ENCODE measurements around the gene BAK1. TPM values are rescaled to one million over a fixed set of nuclear protein-coding genes. Genes with fewer than 3 reads are reported as not detected.
"Not testable (repeated sequence)": the region's sequence is repeated elsewhere in the genome, so short reads cannot be mapped to it uniquely, and the experiment has no call there.

BAK1 gene
- total RNA-seq, 2 donors from 2014 or later = 13.8 to 14.0 TPM

DNA sequence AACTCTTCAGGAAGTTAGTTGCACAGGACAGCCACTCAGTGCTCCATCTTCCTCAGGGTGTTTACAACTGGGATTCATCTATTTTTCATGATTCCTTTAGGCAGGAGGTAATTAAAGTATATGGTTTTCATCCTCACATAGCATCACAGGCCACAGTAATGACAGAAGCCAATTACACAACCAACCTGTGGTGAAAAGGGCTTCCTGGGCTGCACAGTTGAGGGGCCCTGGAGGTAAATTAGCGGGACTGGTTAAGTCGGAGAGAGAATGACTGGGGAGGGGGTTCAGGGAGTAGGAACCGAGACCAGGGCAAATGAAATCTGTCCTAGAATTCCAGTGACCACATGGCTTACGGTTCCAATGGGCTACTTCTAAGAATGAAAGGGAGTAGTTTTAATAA, 37.0 kb downstream of the BAK1 start:
- Histone ChIP-seq H3K9me3 (no peaks in the 10 kb centered on the region), H3K36me3 (no peaks in the 10 kb centered on the region), H3K4me1 (ENCODE audit: control insufficient read depth in 1 of 2, low read depth in 2 of 2) (no peaks in the 10 kb centered on the region), H3K27ac (no peak overlapping the region), H3K27me3 (replicated peaks; ENCODE audit: insufficient read depth) (no peaks in the 10 kb centered on the region), H3K4me3 (no peak overlapping the region)
- no peak for ATAC-seq (ENCODE audit: insufficient number of reproducible peaks, low FRiP score, low read depth)
- no peak for DNase-seq (ENCODE audit: low spot score)
- TF ChIP-seq, protein P1, sequence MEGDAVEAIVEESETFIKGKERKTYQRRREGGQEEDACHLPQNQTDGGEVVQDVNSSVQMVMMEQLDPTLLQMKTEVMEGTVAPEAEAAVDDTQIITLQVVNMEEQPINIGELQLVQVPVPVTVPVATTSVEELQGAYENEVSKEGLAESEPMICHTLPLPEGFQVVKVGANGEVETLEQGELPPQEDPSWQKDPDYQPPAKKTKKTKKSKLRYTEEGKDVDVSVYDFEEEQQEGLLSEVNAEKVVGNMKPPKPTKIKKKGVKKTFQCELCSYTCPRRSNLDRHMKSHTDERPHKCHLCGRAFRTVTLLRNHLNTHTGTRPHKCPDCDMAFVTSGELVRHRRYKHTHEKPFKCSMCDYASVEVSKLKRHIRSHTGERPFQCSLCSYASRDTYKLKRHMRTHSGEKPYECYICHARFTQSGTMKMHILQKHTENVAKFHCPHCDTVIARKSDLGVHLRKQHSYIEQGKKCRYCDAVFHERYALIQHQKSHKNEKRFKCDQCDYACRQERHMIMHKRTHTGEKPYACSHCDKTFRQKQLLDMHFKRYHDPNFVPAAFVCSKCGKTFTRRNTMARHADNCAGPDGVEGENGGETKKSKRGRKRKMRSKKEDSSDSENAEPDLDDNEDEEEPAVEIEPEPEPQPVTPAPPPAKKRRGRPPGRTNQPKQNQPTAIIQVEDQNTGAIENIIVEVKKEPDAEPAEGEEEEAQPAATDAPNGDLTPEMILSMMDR (IDR thresholded peaks at IDR 0.05) = no peak

DNA sequence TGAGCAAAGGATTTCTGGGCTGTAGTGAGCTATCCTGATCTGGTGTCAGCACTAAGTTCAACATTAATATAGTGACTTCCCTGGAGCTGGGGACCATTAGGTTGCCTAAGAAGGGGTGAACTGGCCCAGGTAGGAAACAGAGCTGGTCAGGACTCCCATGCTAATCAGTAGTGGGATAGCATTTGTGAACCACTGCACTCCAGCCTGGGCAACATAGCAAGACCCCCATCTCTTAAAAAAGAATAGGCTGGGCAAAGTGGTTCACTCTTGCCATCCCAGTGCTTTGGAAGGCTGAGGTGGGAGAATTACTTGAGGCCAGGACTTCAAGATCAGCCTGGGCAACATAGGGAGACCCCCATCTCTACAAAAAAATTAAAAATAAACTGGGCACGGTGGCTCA, 39.3 kb downstream of the BAK1 start:
- no peaks in the 10 kb centered on the region for H3K36me3 ChIP-seq
- TF ChIP-seq, protein P1 (IDR thresholded peaks at IDR 0.05) = no peak
- no peak for ATAC-seq (ENCODE audit: insufficient number of reproducible peaks, low FRiP score, low read depth)
- H3K27me3 ChIP-seq (replicated peaks; ENCODE audit: insufficient read depth) = no peaks in the 10 kb centered on the region
- no peak overlapping the region for H3K4me3 ChIP-seq
- no peak overlapping the region for H3K27ac ChIP-seq
- no peak for DNase-seq (ENCODE audit: low spot score)
- no peaks in the 10 kb centered on the region for H3K4me1 ChIP-seq (ENCODE audit: control insufficient read depth in 1 of 2, low read depth in 2 of 2)
- H3K9me3 ChIP-seq = no peaks in the 10 kb centered on the region

DNA sequence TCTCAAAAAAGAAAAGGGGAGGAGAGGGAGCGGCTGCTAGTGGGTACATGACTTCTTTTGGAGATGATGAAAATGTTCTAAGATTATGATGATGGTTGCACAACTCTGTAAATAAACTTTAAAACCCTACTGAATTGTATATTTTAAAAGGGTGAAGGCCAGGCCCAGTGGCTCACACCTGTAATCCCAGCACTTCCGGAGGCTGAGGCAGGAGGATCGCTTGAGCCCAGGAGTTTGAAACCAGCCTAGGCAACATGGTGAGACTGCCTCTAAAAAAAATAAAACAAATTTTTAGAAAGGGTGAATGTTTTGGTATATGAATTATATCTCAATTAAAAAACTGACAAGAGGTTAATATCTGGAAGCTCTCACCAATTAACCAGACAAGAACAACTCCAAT, 45.4 kb downstream of the BAK1 start:
- H3K9me3 ChIP-seq = no peaks in the 10 kb centered on the region
- H3K4me1 ChIP-seq (ENCODE audit: control insufficient read depth in 1 of 2, low read depth in 2 of 2) = no peaks in the 10 kb centered on the region
- no peaks in the 10 kb centered on the region for H3K27me3 ChIP-seq (replicated peaks; ENCODE audit: insufficient read depth)
- TF ChIP-seq, protein P1 (IDR thresholded peaks at IDR 0.05) = no peak
- no peak overlapping the region for H3K27ac ChIP-seq
- DNase-seq (ENCODE audit: low spot score) (no peak), ATAC-seq (ENCODE audit: insufficient number of reproducible peaks, low FRiP score, low read depth) (no peak)
- no peaks in the 10 kb centered on the region for H3K36me3 ChIP-seq
- no peak overlapping the region for H3K4me3 ChIP-seq

DNA sequence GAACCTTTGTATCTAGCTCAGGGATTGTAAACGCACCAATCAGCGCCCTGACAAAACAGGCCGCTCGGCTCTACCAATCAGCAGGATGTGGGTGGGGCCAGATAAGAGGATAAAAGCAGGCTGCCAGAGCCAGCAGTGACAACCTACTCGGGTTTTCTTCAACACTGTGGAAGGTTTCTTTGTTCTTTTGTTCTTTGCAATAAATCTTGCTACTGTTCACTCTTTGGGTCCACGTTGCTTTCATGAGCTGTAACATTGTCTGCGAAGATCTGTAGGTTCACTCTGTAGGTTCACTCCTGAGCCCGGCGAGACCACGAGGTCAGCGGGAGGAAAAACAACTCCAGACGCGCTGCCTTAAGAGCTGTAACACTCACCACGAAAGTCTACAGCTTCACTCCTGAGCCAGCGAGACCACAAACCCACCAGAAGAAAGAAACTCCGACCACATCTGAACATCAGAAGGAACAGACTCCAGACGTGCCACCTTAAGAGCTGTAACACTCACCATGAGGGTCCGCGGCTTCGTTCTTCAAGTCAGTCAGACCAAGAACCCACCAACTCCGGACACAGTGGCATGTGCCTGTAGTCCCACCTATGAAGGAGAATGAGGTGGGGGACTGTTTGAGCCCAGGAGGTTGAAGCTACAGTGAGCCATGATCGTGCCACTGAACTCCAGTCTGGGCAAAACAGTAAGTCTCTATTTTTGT, 46.8 kb downstream of the BAK1 start:
- not testable (repeated sequence) for H3K27ac ChIP-seq; H3K4me1 ChIP-seq (ENCODE audit: control insufficient read depth in 1 of 2, low read depth in 2 of 2); DNase-seq (ENCODE audit: low spot score); H3K9me3 ChIP-seq; ATAC-seq (ENCODE audit: insufficient number of reproducible peaks, low FRiP score, low read depth); H3K36me3 ChIP-seq; H3K4me3 ChIP-seq; H3K27me3 ChIP-seq (replicated peaks; ENCODE audit: insufficient read depth)

DNA sequence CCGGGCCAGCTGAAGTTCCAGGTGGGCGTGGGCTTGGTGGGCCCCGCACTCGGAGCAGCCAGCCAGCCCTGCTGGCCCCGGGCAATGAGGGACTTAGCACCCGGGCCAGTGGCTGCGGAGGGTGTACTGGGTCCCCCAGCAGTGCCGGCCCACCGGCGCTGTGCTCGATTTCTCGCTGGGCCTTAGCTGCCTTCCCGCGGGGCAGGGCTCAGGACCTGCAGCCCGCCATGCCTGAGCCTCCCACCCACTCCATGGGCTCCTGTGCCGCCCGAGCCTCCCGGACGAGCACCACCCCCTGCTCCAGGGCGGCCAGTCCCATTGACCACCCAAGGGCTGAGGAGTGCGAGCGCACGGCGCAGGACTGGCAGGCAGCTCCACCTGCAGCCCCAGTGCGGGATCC, 47.6 kb downstream of the BAK1 start:
- not testable (repeated sequence) for H3K27me3 ChIP-seq (replicated peaks; ENCODE audit: insufficient read depth); H3K4me1 ChIP-seq (ENCODE audit: control insufficient read depth in 1 of 2, low read depth in 2 of 2); H3K4me3 ChIP-seq; H3K9me3 ChIP-seq; H3K36me3 ChIP-seq; ATAC-seq (ENCODE audit: insufficient number of reproducible peaks, low FRiP score, low read depth); H3K27ac ChIP-seq; DNase-seq (ENCODE audit: low spot score)

DNA sequence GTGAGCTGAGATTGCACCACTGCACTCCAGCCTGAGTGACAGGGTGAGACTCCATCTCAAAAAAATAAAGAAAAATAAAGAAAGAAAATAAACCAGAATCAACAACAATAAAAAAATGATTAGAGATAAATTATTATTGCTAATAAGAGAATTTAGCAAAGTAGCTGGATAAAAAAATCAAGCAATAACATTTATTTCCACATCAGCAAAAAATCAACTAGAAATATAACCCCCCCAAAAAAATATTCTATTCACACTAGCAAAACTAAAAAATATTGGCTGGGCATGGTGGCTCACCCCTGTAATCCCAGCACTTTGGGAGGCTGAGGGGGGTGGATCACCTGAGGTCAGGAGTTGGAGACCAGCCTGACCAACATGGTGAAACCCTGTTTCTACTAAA, 49.5 kb downstream of the BAK1 start:
- not testable (repeated sequence) for ATAC-seq (ENCODE audit: insufficient number of reproducible peaks, low FRiP score, low read depth); DNase-seq (ENCODE audit: low spot score); H3K4me3 ChIP-seq; H3K27me3 ChIP-seq (replicated peaks; ENCODE audit: insufficient read depth); H3K9me3 ChIP-seq; H3K36me3 ChIP-seq; H3K4me1 ChIP-seq (ENCODE audit: control insufficient read depth in 1 of 2, low read depth in 2 of 2); H3K27ac ChIP-seq

Other genes with a start within 250 kb of the BAK1 start
- under 1 TPM; 0.81 to 0.85 TPM for gene KIFC1, start 188.5 kb downstream of the BAK1 start, total RNA-seq
- 100 to 1,000 TPM in 1 of 2 donors, 10 to 100 TPM in 1; 82.0 to 104 TPM for gene PHF1, start 169.3 kb downstream of the BAK1 start, total RNA-seq
- gene CUTA, start 162.2 kb downstream of the BAK1 start, total RNA-seq = 100 to 1,000 TPM in 1 of 2 donors, 10 to 100 TPM in 1; 60.3 to 207 TPM
- gene SYNGAP1, start 160.2 kb downstream of the BAK1 start, total RNA-seq = 10 to 100 TPM; 16.2 to 24.6 TPM
- gene ZBTB9, start 125.7 kb downstream of the BAK1 start, total RNA-seq = 1 to 10 TPM; 1.1 to 7.1 TPM
- 10 to 100 TPM; 15.2 to 21.2 TPM for gene ITPR3, start 41.0 kb upstream of the BAK1 start, total RNA-seq
- 10 to 100 TPM; 15.0 to 39.8 TPM for gene UQCC2, start 131.4 kb upstream of the BAK1 start, total RNA-seq
- gene IP6K3, start 166.6 kb upstream of the BAK1 start, total RNA-seq = under 1 TPM; 0.27 to 0.56 TPM
- 10 to 100 TPM; 57.4 to 77.2 TPM for gene LEMD2, start 208.9 kb upstream of the BAK1 start, total RNA-seq
- not detected for gene MLN, start 223.7 kb upstream of the BAK1 start, total RNA-seq

Measured in thoracic aorta (tissue), 2 donors.